Stimulated activated CD8-positive, alpha-beta memory T cell treated with anti-CD3 and anti-CD28 coated beads, Interleukin-7, amount 100 ng/mL, for 1 hour (primary cell): Measurements from ENCODE around the gene ZAR1.

Experiments
- DNase-seq, 2 donors: peaks; one replicate each; pipeline ENCODE4 v3.0.0-alpha.2; 2020; ENCODE audit warnings: low read depth in 2 of 2

Gene ZAR1

GRCh38 chr4:48489683-48490011 is 405 bp upstream of the ZAR1 start:
- DNase-seq = no peak

DNA sequence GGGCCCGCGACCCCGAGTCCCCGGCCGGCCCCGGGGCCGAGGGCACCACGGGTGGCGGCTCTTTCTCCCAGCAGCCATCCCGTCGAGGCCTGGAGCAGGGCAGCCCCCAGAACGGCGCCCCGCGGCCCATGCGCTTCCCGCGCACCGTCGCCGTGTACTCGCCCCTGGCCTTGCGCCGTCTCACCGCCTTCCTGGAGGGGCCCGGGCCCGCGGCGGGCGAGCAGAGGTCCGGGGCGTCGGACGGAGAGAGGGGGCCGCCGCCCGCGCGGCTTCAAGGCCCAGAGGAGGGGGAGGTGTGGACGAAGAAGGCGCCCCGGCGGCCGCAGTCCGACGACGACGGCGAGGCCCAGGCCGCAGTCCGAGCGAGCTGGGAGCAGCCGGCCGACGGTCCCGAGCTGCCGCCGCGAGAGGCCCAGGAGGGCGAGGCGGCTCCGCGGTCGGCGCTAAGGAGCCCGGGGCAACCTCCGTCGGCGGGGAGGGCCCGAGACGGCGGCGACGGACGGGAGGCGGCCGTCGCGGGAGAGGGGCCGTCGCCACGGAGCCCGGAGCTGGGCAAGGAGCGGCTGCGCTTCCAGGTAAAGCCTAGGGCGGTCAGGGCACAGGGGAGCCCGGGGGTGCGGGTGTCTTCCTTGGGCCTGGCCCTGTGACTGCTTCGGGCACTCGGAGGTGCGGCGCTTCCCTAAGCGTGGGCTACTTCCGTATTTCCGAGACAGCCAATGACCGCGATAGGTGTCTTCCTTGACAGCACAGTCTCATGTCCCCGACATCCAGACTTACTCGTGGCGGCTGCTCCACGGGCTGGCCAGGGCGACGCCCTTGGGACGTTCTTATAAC is 845 bp downstream of the ZAR1 start:
- DNase-seq = no peak

- DNase-seq = no peak
Measured at GRCh38 chr4:48491514-48492176, 1.6 kb downstream of the ZAR1 start.

- DNase-seq = no peak
Measured at GRCh38 chr4:48493452-48494100, 3.5 kb downstream of the ZAR1 start.

- no peak for DNase-seq
Measured at GRCh38 chr4:48495941-48496340, 5.9 kb downstream of the ZAR1 start.

DNA sequence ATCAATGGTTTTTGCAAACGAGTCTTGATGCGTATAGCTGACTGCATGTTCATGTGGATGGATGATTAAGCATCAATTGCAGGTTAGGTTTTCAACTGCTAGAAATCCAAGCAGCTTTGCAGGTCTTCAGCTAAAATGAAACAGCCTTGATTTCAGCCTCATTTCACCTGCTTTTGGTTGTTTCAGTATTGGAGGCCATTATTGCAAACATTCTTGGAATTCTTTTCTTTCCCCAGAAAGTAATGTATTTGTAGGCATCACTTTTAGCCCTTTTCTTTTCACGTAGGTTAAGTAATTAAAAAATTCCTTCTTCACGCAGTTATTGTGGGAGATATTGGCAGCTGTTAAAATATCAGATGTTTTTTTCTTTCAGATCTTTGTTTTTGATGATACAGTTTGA is 8.8 kb downstream of the ZAR1 start:
- DNase-seq = no peak

GRCh38 chr4:48499551-48500066 is 9.6 kb downstream of the ZAR1 start:
- DNase-seq = no peak

DNA sequence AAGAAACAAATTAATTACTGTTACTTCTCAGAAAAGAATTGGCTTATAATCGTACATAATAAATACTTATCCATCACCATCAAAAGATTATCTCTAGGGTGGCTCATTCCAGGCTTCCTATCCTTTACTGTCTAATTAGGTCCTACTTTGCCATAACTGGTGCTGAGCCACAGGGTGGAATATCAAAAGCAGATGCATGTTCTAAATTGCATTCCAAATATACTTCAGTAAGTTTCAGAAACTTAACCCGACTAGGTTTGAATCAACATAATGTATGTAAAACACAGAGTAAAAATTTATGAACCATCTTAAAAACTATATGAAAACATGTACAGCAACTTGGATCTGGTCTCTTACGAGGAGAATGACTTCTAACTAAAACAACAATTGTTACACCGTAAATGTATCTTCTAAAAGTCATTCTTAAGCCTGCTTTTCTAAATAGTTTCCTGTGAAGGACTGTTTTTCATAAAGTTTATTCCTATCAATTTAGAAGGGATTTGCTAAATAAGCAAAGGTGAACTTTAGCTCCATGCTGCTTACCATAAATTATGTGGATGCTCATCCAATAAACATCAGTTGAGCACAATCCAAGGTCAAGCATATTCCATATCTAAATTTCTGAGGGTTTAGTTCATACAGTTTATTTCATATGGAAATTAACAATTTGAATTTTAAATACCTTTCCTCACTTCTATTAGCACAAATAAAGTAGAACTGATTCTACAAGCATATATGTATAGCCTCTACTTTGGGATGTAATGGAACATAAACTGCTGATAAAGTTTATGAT is 13.4 kb downstream of the ZAR1 start:
- DNase-seq = no peak

- DNase-seq = no peak
Measured at GRCh38 chr4:48504026-48504330, 13.9 kb downstream of the ZAR1 start.

- DNase-seq = no peak
Measured at GRCh38 chr4:48504352-48504751, 14.3 kb downstream of the ZAR1 start.

DNA sequence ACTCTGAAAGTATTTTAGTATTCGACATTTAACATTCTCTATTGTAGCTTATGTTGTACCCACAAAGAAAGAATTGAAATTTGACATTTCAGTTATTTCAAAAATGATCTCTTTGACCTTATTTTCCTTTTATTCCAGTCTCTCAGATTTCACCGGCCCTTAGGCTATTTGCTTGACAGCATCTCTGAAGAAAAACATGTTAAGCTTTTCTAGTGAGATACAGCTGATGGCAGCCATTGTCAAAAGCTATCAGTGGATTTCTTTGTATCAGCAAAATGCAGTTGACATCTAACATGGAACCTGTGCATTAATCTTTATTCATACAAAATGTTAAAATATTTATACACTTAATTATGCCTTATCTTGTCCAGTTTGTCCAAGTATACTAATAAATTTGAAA is 16.7 kb downstream of the ZAR1 start:
- no peak for DNase-seq

DNA sequence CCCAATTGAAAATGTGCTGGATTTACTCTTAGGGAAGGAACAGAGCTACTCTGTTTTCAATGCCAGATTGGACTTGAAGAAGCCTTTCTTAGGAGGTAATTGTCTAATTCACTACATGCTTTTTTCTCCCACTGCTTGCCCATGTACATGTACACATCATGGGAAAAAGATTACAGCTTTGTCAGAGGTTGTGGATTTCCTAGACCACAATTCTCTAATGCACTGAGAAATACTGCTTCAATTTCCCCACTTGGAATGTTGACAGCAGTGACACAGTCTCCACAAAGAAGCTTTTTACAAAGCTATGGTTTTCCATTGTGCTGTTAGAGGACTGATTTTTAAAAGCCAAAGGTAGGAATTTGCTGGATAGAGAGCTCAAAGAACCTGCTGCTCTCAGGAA is 19.5 kb downstream of the ZAR1 start:
- DNase-seq = no peak

GRCh38 chr4:48518143-48518542 is 28.1 kb downstream of the ZAR1 start:
- no peak for DNase-seq

DNA sequence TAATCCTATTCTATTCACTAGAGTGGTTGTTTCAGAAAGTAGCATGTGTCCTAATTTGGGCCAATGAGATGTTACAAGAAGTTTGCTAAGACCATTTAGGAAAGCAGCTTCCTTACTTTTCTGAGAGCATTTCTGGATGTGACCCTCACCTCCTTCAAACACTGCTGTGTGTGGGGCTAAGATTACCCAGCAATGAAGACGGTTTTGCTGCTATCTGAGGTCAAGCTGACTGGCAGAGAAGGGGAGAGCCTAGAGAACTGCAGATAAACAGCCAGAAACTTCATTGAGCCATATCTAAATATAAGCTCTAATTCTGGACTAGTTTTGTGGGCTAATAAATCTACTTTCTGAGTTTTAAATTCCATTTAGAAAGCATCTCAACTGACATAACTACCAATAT is 36.4 kb downstream of the ZAR1 start:
- no peak for DNase-seq

- no peak for DNase-seq
Measured at GRCh38 chr4:48538358-48538757, 48.3 kb downstream of the ZAR1 start.

DNA sequence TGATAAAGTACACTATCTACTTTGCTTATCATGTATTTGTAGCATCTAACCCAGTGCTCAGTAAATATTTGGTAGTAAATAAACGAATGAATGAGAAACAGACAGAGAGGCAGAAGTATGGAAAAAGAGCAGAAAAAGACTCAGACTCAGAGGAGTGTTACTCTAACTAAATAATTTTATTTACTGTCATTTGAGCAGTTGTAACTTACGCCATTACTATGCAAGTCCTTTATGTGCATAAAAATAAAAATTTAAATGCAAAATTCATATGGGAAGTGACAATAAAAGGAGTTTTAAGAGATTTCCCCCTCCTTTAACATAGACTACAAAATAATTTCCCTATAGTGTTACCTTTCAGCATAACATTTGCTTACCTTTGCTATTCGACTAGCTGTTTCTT is 49.5 kb downstream of the ZAR1 start:
- DNase-seq = no peak

DNA sequence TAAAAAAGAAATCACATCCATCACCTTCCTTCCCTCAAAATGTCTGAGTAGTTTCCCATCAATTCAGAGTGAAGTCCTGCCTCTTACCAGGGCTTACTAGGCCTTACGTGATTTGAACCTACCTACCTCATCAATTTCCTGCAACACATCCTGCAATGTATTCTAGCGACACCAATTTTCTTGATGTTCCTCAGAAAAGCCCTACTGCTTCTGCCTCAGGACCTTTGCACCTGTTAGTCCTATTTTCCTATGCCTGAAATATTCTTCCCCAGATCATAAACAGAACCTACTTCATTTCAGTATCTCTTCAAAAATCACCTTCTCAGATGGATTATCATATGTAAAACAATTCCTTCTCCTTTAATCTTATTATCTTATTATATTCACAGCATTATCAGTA is 52.8 kb downstream of the ZAR1 start:
- DNase-seq = no peak

- no peak for DNase-seq
Measured at GRCh38 chr4:48543796-48544195, 53.7 kb downstream of the ZAR1 start.
